Measurements from ENCODE around the gene PTPRR.

PTPRR gene

GRCh38 chr12:70637303-70638085 lies 283.0 kb downstream of the PTPRR start, which contains the start of gene PTPRB:
Gene PTPRB (minus strand): TSS chr12:70637429. CDS start chr12:70637395, 34 bp downstream.
- DNase-seq, result no peak

DNA sequence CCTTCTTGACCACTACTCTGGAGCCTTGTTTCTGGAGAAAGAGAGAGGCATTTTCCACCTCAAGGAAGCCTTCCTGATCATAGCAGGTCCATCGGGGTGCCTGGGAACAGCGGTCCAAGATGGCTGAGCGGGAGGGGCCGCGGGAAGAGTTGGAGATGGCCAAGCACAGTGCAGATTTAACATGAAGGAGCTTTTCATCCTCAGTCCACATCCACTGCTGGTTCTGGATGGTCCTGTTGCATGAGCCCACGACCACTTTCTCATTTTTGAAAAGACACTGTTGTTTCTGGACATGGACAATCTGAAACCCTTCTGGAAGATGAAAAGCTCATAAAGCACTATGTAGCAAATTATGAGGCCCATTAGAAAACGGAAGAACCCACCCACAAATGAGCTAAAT lies 284.8 kb downstream of the PTPRR start:
- no peak for DNase-seq

DNA sequence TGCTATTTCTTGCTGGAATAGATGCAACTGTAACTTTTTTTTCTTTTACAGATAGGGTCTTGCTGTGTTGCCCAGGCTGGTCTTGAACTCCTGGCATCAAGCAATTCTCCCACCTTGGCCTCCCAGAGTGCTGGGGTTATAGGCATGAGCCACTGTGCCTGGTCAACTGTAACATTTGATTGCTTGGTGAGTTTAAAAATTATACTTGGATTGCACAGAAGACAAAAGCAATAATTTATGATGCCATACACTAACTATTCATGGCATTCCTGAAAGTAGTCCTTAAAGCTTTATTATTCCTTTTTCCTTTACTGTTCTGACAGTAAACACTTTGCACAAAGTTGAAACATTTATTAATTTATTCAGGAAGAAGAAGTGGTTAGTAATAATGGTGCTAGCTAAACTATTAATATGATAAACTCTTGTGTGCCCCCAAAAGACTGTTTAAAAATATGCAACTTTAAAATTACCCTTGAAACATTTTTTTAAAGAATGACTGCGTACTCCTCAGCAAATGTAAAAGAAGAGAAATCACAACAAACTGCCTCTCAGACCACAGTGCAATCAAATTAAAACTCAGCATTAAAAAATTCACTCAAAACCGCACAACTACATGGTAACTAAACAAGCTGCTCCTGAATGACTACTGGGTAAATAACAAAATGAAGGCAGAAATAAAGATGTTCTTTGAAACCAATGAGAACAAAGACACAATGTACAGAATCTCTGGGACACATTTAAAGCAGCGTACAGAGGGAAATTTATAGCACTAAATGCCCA lies 291.6 kb downstream of the PTPRR start:
- DNase-seq, result no peak

DNA sequence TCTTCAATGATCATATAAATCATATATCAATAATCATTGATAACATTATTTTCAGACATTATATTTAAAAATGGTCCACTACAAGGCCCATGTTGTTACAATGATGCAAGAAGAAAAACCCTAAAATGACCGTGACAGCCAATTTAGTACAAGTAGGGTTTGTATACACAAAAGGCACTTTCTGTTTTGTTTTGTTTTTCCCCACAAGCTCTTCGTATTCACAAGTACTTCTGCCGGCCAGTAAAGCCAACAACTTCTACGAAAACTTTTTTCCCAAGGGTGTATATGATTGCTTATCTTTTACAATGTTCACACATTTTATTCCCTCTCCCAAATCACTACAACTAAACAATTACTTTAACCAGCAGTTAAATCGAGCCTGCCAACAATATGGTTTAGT lies 292.9 kb downstream of the PTPRR start:
- no peak for DNase-seq

DNA sequence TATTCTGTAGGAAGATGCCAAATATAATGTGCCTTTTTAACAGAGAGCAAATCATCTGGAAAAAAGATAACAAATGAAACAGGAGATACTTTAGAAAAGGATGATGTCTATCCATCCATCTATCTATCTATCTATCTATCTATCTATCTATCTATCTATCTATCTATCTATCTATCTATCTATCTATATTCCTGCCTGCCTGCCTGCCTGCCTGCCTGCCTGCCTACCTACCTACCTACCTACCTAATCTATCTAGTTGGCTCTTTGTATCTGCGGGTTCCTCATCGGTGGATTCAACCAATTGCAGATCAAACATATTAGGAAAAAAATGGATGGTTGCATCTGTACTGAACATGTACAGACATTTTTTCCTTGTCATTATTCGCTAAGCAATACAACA lies 294.4 kb downstream of the PTPRR start:
- no peak for DNase-seq

- no peak for DNase-seq
Observed at GRCh38 chr12:70619471-70620152, 300.9 kb downstream of the PTPRR start.

- DNase-seq, result no peak
Observed at GRCh38 chr12:70618371-70618770, 302.2 kb downstream of the PTPRR start.

GRCh38 chr12:70617450-70617849 lies 303.1 kb downstream of the PTPRR start:
- DNase-seq, result no peak

DNA sequence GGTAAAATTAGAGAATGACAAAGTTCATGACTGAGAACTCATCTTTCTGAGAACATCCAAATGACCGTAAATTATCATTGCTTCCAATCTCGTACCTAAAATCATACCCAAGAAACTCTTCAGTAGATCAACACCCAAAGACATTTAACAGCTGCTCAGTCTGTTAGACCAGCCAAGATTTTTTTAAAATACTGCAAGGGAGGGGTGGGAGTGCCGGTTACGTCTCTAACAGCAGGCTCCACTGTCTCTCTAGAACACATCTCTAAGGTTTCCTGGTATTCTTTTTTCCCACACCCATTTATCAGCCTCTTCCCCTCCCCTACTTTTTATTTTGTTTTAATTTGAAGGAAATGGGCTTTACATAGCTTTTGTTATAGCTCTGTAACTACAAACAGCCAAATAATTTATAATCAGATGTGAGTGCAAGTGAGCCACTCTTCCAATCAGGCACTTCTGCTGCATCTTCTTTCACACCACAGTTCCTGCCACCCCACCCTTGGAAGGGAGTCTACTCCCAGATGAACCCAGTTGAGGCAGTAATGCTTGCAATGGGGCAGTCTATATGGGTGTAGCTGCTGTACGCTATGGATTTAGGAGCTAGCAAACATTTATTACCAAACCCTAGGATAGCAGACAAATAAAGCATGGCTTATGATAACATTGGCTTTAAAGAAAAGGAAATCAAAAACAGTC lies 305.2 kb downstream of the PTPRR start:
- no peak for DNase-seq

GRCh38 chr12:70609739-70610491 lies 310.6 kb downstream of the PTPRR start:
- DNase-seq, result peak in 1 of 2 donors; percentile 12

GRCh38 chr12:70609203-70609602 lies 311.3 kb downstream of the PTPRR start:
- DNase-seq, result no peak

DNA sequence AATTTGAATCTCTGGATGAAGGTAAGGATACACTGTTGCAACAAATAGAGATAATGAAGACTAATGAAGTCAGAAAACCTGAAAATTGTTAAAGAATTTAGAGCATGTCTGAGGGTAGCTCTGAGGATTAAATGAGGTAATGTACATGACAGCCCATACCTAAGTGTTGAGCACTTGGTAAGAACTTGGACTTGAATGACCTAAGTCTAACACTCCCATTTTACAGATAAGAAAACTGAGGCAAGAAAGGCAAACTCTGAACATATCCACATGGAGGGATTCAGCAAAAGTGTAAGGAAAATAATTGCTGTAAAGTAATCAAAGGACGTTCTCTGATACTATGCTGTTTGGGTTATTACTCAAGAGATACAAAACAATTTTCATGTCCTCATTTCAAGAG lies 312.4 kb downstream of the PTPRR start:
- no peak for DNase-seq

DNA sequence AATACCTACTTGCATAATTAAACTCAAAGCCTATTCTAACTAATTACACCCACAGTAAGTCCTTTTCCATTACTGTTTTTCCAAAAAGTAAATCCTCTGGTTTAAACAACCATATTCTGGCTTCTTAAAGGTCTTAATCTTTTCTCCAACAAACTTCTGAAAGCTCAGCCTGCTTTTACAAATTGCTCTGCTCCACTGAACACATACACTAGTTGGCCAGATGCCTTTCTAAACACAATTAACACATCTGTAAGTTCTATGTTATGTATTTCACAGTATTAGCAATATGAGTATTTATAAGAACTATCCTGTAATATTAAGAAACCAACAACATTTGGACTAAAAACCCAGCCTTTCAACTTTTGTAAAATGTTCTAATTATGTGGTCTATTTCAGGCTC lies 313.4 kb downstream of the PTPRR start:
- DNase-seq, result no peak

DNA sequence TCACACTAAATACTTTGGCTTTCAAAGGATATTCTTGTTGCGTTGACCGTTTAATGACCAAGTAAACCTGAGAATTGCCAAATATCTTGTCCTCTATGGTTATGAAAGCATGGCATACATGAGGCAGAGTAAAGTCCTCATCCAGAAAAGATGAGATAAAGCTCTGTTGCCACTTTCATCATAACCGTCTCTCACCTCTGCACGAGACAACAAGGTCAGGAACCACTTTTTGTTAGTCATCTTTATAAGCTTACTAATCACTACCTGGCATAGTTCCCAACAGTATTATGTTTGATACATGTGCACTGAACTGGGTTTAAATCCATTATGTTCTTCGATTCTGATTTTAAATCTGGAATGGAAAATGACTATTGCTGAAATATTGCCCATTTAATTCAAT lies 314.6 kb downstream of the PTPRR start:
- DNase-seq, result no peak

DNA sequence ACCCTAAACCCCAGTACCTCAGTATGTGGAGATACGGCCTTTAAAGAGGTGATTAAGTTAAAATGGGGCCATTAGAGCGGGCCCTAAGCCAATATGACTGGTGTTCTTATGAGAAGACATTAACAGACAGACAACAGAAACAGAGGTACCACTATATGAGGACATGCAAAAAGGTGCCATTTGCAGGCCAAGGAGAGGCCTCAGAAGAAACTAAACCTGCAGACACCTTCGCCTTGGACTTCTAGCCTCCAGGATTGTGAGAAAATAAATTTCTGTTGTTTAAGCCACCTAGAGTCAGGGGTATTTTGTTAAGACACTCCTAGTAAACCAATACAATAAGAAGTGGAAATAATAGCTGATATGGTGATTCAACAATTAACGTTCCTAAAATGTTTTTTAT lies 315.9 kb downstream of the PTPRR start:
- no peak for DNase-seq

GRCh38 chr12:70603044-70603443 lies 317.5 kb downstream of the PTPRR start:
- no peak for DNase-seq

- no peak for DNase-seq
Observed at GRCh38 chr12:70598467-70599193, 321.9 kb downstream of the PTPRR start.

- DNase-seq, result no peak
Observed at GRCh38 chr12:70592664-70593063, 327.9 kb downstream of the PTPRR start.

GRCh38 chr12:70590549-70591226 lies 329.9 kb downstream of the PTPRR start:
- no peak for DNase-seq

DNA sequence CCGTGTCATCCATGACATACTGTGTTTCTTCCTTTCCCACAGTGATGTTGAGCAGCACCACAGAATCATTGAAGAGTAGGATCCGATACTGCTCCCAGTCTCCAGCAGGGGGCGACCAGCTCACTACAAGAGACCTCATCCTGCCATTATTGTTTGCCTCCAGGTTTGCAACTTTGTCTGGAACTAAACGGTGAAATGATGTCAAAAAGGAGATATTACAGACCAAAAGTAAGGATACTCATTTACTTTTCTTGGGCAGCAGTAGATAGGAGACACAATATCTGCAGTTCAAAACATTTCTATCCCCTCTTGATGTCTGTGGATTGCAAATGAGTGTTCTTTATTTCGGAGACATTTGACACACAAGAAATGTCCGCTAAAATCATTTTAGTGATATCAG lies 330.5 kb downstream of the PTPRR start:
- peak; percentile 60 to 69 for DNase-seq
